HepG2 (cell line): ENCODE data around the gene OPTN. TPM values are rescaled to one million over a fixed set of nuclear protein-coding genes. Genes with fewer than 3 reads are reported as not detected.

ENCODE experiments used
- NPAS2 ChIP-seq: sonication (generic); formaldehyde crosslinking; IDR thresholded peaks from 2 replicates; pipeline ENCODE4 v1.8.0; 2022; ENCODE audit warnings: mild to moderate bottlenecking, missing genetic modification reagents, borderline replicate concordance
- ZBTB44 ChIP-seq: sonication (generic); formaldehyde crosslinking; IDR thresholded peaks from 2 replicates; pipeline ENCODE4 v1.4.0; 2020; ENCODE audit warnings: missing genetic modification reagents
- ZNF317 ChIP-seq: sonication (generic); formaldehyde crosslinking; IDR thresholded peaks from 2 replicates; pipeline ENCODE4 v1.5.0; 2020; ENCODE audit warnings: mild to moderate bottlenecking, missing genetic modification reagents
- ZNF772 ChIP-seq: sonication (generic); formaldehyde crosslinking; IDR thresholded peaks from 2 replicates; pipeline ENCODE4 v1.5.0; 2020; ENCODE audit warnings: mild to moderate bottlenecking, missing genetic modification reagents
- ZNF883 ChIP-seq: sonication (generic); formaldehyde crosslinking; IDR thresholded peaks from 2 replicates; pipeline ENCODE4 v1.5.1; 2020; ENCODE audit warnings: mild to moderate bottlenecking, missing genetic modification reagents; ENCODE audit errors: not compliant biosample characterization
- polyA plus RNA-seq, 8 experiments: library from polyadenylated mRNA; depleted of rRNA in 3 of 8; stranded (reverse) in 7 of 8; unstranded in 1 of 8; fragments of >200 nt; fragmentation: Illumina TruSeq in 4 of 8; extraction: Trizol in 4 of 8; gene quantifications; 2 replicates each; pipeline versions ENCODE4 v1.2.1 to v1.2.3, GENCODE V29; 2011 to 2016; ENCODE audit warnings: low read depth in 4 of 8, missing spikeins in 1 of 8, mixed read lengths in 1 of 8; ENCODE audit not compliant: insufficient read depth in 1 of 8
- total RNA-seq, 5 experiments: library from RNA; depleted of rRNA; stranded (reverse); fragments of >200 nt; fragmentation: Illumina TruSeq; extraction: Trizol; gene quantifications; 2 replicates each; pipeline ENCODE4 v1.2.3, GENCODE V29; 2016; ENCODE audit warnings: low read depth in 1 of 5
- TF ChIP-seq, protein P1 (sequence below): sonication (generic); formaldehyde crosslinking; IDR thresholded peaks from 2 replicates; pipeline ENCODE4 v1.5.0; 2020; ENCODE audit warnings: mild to moderate bottlenecking, missing genetic modification reagents, borderline replicate concordance
- TF ChIP-seq, protein P2 (sequence below): sonication (generic); formaldehyde crosslinking; IDR thresholded peaks from 2 replicates; pipeline ENCODE4 v1.5.1; 2020; ENCODE audit warnings: mild to moderate bottlenecking, missing genetic modification reagents, borderline replicate concordance
- TF ChIP-seq, protein P3 (sequence below): sonication (generic); formaldehyde crosslinking; IDR thresholded peaks from 2 replicates; pipeline ENCODE4 v1.4.0; 2020; ENCODE audit warnings: missing genetic modification reagents, borderline replicate concordance
- TF ChIP-seq, protein P4 (sequence below): sonication (generic); formaldehyde crosslinking; IDR thresholded peaks from 2 replicates; pipeline ENCODE4 v1.5.1; 2020; ENCODE audit warnings: mild to moderate bottlenecking, missing genetic modification reagents

The OPTN gene
- total and polyA plus RNA-seq, 2 of the 13 experiments (the other 11 are each of a cell fraction or from before 2014, with no cell fraction given) = 13.4 to 46.6 TPM

DNA sequence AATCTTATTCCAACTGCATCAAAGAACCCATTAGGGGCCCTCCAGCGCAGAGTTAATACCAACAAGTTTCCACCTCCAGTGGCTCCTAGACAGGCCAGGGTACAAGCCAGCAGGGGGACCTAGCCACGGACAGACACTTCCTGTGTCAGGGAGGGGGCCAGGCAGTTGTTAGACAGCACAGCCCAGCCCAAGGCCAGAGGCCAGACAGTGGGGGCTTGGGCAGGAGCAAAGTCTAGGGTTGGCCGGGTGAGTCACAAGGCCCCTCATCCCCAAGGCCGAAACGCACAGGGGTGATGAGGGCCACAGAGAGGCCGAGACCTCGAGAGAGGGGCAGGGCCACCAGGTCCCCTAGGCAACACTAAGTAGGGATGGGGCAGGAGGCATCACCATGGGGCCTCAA, 19.3 kb upstream of the OPTN start (continued):
- no peak for TF ChIP-seq NPAS2 (CRISPR knock-in tag)
- TF ChIP-seq ZBTB44 (CRISPR knock-in tag) = no peak
- no peak for TF ChIP-seq ZNF772 (CRISPR knock-in tag)
- TF ChIP-seq, protein P1, sequence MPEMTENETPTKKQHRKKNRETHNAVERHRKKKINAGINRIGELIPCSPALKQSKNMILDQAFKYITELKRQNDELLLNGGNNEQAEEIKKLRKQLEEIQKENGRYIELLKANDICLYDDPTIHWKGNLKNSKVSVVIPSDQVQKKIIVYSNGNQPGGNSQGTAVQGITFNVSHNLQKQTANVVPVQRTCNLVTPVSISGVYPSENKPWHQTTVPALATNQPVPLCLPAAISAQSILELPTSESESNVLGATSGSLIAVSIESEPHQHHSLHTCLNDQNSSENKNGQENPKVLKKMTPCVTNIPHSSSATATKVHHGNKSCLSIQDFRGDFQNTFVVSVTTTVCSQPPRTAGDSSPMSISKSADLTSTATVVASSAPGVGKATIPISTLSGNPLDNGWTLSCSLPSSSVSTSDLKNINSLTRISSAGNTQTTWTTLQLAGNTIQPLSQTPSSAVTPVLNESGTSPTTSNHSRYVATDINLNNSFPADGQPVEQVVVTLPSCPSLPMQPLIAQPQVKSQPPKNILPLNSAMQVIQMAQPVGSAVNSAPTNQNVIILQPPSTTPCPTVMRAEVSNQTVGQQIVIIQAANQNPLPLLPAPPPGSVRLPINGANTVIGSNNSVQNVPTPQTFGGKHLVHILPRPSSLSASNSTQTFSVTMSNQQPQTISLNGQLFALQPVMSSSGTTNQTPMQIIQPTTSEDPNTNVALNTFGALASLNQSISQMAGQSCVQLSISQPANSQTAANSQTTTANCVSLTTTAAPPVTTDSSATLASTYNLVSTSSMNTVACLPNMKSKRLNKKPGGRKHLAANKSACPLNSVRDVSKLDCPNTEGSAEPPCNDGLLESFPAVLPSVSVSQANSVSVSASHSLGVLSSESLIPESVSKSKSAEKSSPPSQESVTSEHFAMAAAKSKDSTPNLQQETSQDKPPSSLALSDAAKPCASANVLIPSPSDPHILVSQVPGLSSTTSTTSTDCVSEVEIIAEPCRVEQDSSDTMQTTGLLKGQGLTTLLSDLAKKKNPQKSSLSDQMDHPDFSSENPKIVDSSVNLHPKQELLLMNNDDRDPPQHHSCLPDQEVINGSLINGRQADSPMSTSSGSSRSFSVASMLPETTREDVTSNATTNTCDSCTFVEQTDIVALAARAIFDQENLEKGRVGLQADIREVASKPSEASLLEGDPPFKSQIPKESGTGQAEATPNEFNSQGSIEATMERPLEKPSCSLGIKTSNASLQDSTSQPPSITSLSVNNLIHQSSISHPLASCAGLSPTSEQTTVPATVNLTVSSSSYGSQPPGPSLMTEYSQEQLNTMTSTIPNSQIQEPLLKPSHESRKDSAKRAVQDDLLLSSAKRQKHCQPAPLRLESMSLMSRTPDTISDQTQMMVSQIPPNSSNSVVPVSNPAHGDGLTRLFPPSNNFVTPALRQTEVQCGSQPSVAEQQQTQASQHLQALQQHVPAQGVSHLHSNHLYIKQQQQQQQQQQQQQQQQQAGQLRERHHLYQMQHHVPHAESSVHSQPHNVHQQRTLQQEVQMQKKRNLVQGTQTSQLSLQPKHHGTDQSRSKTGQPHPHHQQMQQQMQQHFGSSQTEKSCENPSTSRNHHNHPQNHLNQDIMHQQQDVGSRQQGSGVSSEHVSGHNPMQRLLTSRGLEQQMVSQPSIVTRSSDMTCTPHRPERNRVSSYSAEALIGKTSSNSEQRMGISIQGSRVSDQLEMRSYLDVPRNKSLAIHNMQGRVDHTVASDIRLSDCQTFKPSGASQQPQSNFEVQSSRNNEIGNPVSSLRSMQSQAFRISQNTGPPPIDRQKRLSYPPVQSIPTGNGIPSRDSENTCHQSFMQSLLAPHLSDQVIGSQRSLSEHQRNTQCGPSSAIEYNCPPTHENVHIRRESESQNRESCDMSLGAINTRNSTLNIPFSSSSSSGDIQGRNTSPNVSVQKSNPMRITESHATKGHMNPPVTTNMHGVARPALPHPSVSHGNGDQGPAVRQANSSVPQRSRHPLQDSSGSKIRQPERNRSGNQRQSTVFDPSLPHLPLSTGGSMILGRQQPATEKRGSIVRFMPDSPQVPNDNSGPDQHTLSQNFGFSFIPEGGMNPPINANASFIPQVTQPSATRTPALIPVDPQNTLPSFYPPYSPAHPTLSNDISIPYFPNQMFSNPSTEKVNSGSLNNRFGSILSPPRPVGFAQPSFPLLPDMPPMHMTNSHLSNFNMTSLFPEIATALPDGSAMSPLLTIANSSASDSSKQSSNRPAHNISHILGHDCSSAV (CRISPR knock-in tag) = no peak
- TF ChIP-seq, protein P2, sequence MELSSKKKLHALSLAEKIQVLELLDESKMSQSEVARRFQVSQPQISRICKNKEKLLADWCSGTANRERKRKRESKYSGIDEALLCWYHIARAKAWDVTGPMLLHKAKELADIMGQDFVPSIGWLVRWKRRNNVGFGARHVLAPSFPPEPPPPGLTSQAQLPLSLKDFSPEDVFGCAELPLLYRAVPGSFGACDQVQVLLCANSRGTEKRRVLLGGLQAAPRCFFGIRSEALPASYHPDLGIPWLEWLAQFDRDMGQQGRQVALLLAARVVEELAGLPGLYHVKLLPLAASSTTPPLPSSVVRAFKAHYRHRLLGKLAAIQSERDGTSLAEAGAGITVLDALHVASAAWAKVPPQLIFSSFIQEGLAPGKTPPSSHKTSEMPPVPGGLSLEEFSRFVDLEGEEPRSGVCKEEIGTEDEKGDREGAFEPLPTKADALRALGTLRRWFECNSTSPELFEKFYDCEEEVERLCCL (CRISPR knock-in tag) = no peak
- TF ChIP-seq ZNF317 (CRISPR knock-in tag) = no peak
- TF ChIP-seq, protein P3, sequence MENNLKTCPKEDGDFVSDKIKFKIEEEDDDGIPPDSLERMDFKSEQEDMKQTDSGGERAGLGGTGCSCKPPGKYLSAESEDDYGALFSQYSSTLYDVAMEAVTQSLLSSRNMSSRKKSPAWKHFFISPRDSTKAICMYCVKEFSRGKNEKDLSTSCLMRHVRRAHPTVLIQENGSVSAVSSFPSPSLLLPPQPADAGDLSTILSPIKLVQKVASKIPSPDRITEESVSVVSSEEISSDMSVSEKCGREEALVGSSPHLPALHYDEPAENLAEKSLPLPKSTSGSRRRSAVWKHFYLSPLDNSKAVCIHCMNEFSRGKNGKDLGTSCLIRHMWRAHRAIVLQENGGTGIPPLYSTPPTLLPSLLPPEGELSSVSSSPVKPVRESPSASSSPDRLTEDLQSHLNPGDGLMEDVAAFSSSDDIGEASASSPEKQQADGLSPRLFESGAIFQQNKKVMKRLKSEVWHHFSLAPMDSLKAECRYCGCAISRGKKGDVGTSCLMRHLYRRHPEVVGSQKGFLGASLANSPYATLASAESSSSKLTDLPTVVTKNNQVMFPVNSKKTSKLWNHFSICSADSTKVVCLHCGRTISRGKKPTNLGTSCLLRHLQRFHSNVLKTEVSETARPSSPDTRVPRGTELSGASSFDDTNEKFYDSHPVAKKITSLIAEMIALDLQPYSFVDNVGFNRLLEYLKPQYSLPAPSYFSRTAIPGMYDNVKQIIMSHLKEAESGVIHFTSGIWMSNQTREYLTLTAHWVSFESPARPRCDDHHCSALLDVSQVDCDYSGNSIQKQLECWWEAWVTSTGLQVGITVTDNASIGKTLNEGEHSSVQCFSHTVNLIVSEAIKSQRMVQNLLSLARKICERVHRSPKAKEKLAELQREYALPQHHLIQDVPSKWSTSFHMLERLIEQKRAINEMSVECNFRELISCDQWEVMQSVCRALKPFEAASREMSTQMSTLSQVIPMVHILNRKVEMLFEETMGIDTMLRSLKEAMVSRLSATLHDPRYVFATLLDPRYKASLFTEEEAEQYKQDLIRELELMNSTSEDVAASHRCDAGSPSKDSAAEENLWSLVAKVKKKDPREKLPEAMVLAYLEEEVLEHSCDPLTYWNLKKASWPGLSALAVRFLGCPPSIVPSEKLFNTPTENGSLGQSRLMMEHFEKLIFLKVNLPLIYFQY = no peak
- TF ChIP-seq, protein P4, sequence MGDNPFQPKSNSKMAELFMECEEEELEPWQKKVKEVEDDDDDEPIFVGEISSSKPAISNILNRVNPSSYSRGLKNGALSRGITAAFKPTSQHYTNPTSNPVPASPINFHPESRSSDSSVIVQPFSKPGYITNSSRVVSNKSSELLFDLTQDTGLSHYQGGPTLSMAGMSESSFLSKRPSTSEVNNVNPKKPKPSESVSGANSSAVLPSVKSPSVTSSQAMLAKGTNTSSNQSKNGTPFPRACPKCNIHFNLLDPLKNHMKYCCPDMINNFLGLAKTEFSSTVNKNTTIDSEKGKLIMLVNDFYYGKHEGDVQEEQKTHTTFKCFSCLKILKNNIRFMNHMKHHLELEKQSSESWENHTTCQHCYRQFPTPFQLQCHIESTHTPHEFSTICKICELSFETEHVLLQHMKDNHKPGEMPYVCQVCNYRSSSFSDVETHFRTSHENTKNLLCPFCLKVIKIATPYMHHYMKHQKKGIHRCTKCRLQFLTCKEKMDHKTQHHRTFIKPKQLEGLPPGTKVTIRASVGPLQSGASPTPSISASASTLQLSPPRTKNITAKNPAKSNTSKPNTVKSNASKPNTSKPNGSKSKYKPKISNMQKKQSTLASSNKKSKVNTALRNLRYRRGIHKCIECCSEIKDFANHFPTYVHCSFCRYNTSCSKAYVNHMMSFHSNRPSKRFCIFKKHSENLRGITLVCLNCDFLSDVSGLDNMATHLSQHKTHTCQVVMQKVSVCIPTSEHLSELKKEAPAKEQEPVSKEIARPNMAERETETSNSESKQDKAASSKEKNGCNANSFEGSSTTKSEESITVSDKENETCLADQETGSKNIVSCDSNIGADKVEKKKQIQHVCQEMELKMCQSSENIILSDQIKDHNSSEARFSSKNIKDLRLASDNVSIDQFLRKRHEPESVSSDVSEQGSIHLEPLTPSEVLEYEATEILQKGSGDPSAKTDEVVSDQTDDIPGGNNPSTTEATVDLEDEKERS (CRISPR knock-in tag) = 0 out of 2 replicates have a peak, but pooled peaks have one; percentile 24
- no peak for TF ChIP-seq ZNF883 (CRISPR knock-in tag)
